ENCODE results near the gene RFPL2. TPM values are rescaled to one million over a fixed set of nuclear protein-coding genes. Genes with fewer than 3 reads are reported as not detected.

RFPL2 gene
- total RNA-seq, 2 experiments from 2014 or later, result 2.0 to 2.8 TPM

DNA sequence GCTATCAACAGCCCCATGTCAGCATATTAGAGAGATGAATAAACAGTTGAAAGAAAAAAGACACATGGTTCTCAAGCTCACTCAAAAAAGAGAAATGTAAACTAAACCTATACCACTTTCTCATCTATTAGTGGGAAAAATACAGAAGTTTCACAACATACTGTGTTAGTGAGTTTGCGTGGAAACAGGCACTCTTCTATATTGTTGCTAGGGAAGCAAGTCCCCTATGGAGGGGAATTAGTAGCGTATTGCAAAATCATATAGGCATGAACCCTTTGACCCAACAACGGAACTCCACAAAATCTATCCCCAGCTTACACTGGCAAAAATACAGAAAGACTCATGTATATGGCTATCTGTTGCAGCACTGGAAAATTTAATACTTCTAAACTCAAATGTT, 14.2 kb upstream of the RFPL2 start:
- Mint-ChIP-seq H3K27me3 (peaks cover 24% of the 10 kb centered on the region), H3K9me3 (no peaks in the 10 kb centered on the region), H3K27ac (no peak overlapping the region), H3K36me3 (ENCODE audit: low read depth) (no peaks in the 10 kb centered on the region), H3K4me1 (no peaks in the 10 kb centered on the region), H3K4me3 (no peak overlapping the region)
- DNase-seq, result no peak
- ChIA-PET POLR2A (no interaction called here), CTCF (no interaction called here)

GRCh38 chr22:32218470-32218869, 13.6 kb upstream of the RFPL2 start:
- peaks cover 24% of the 10 kb centered on the region for H3K27me3 Mint-ChIP-seq
- POLR2A ChIA-PET, result no interaction called here
- no peaks in the 10 kb centered on the region for H3K9me3 Mint-ChIP-seq
- no peaks in the 10 kb centered on the region for H3K4me1 Mint-ChIP-seq
- CTCF ChIA-PET, result no interaction called here
- no peak overlapping the region for H3K27ac Mint-ChIP-seq
- H3K4me3 Mint-ChIP-seq, result no peak overlapping the region
- no peak for DNase-seq
- H3K36me3 Mint-ChIP-seq (ENCODE audit: low read depth), result no peaks in the 10 kb centered on the region

DNA sequence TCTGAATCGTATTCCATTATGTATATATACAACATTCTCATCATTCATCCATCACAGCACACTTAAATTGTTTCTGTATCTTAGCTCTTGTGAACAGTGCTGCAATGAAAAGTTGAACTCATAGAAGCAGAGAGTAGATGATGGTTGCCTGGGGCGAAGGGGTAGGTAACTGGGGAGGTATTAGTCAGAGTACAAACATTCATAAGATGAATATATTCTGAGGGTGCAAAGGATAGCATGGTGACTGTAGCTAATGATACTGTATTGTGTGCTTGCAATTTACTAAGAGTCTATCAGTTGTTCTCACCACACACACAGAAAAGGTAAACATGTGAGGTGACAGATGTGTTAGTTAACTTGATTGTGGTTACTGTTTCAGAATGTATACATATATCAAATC, 12.6 kb upstream of the RFPL2 start:
- H3K4me1 Mint-ChIP-seq, result no peaks in the 10 kb centered on the region
- CTCF ChIA-PET, result interaction anchor here (0.6 kb wide), 1 partner anchor 148 kb away, joined by 4 read pairs; no protein-coding TSS in a partner anchor
- no peak overlapping the region for H3K27ac Mint-ChIP-seq
- no peaks in the 10 kb centered on the region for H3K9me3 Mint-ChIP-seq
- POLR2A ChIA-PET, result no interaction called here
- DNase-seq, result no peak
- H3K4me3 Mint-ChIP-seq, result no peak overlapping the region
- peaks cover 24% of the 10 kb centered on the region for H3K27me3 Mint-ChIP-seq
- no peaks in the 10 kb centered on the region for H3K36me3 Mint-ChIP-seq (ENCODE audit: low read depth)

DNA sequence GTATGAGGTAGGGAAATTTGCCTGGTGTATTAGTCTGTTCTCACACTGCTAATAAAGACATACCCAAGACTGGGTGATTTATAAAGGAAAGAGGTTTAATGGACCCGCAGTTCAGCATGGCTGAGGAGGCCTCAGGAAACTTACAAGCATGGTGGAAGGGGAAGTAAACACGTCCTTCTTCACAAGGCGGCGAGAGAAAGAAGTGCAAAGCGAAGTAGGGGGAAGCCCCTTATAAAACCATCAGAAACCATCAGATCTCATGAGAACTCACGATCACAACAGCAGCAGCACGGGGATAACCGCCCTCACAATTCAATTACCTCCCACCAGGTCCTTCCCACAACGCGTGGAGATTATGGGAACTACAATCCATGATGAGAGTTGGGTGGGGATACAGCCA, 12.0 kb upstream of the RFPL2 start:
- peaks cover 21% of the 10 kb centered on the region for H3K27me3 Mint-ChIP-seq
- H3K4me3 Mint-ChIP-seq, result no peak overlapping the region
- CTCF ChIA-PET, result no interaction called here
- DNase-seq, result no peak
- no peaks in the 10 kb centered on the region for H3K9me3 Mint-ChIP-seq
- no peak overlapping the region for H3K27ac Mint-ChIP-seq
- no peaks in the 10 kb centered on the region for H3K36me3 Mint-ChIP-seq (ENCODE audit: low read depth)
- POLR2A ChIA-PET, result no interaction called here
- H3K4me1 Mint-ChIP-seq, result no peaks in the 10 kb centered on the region

DNA sequence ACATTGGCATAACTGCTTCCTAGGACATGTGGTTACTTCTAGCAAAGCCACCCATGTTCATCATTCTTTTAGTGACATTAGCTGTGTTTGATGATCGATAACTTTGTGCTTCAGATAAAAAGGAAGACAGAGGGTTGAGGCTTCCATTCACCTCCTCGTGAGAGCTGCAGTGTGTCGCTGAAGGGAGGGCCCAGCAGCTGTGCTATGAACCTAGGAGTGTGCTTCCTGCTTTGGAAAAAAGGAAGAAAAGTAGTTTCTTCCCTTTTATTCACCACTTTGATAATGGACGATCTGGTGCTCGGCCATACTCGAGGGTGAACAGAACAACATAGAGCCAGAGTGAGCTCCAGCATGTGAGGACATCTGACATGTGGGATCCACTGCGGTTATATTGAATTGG, 6.1 kb upstream of the RFPL2 start:
- no peak overlapping the region for H3K4me3 Mint-ChIP-seq
- no peak for DNase-seq
- H3K9me3 Mint-ChIP-seq, result no peaks in the 10 kb centered on the region
- CTCF ChIA-PET, result interaction anchor here (1.2 to 2.0 kb wide), 3 partner anchors 14 to 234 kb away, joined by 3 to 6 read pairs (median 4); no protein-coding TSS in a partner anchor
- POLR2A ChIA-PET, result no interaction called here
- H3K36me3 Mint-ChIP-seq (ENCODE audit: low read depth), result no peaks in the 10 kb centered on the region
- peaks cover 17% of the 10 kb centered on the region for H3K4me1 Mint-ChIP-seq
- H3K27ac Mint-ChIP-seq, result no peak overlapping the region
- H3K27me3 Mint-ChIP-seq, result peaks cover 4% of the 10 kb centered on the region

GRCh38 chr22:32208681-32209080, 3.8 kb upstream of the RFPL2 start:
- Mint-ChIP-seq H3K4me3 (no peak overlapping the region), H3K27me3 (peaks cover 6% of the 10 kb centered on the region), H3K9me3 (no peaks in the 10 kb centered on the region), H3K36me3 (ENCODE audit: low read depth) (no peaks in the 10 kb centered on the region), H3K4me1 (peaks cover 37% of the 10 kb centered on the region), H3K27ac (no peak overlapping the region)
- ChIA-PET POLR2A (no interaction called here), CTCF (no interaction called here)
- DNase-seq, result no peak

DNA sequence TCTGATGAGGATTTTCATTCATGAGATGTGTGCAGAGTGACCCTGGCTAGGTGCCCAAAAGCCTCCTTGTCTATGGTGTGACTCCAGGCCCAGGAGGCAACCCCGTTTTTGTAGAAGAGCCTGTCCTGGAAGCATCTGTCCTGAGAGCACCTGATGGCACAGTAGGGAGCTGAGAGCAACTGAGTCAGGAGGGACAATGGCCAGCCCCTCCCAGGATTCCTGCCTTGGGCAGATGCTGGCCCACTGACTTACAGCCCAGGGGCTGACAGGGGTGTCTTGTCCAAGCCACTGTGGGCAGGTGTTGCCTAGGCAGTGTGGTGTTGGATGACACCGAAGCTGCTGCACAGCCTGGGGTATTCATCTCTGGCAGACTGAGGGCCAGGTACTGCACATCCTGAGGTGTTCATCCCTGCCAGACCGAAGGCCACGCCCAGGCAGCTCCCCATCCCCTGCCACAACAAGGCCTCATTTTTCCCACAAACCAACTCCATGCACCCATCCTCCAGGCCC, 3.2 kb upstream of the RFPL2 start:
- ChIA-PET POLR2A (no interaction called here), CTCF (interaction anchor here (1.1 kb wide), 1 partner anchor 13 kb away, joined by 4 read pairs; no protein-coding TSS in a partner anchor)
- H3K27me3 Mint-ChIP-seq, result peaks cover 12% of the 10 kb centered on the region

GRCh38 chr22:32206774-32207758, 2.2 kb upstream of the RFPL2 start:
- peaks cover 53% of the 10 kb centered on the region for H3K4me1 Mint-ChIP-seq
- no peak overlapping the region for H3K4me3 Mint-ChIP-seq
- H3K9me3 Mint-ChIP-seq, result no peaks in the 10 kb centered on the region
- POLR2A ChIA-PET, result no interaction called here
- DNase-seq, result peak; percentile 65
- no peaks in the 10 kb centered on the region for H3K36me3 Mint-ChIP-seq (ENCODE audit: low read depth)
- H3K27me3 Mint-ChIP-seq, result peaks cover 15% of the 10 kb centered on the region
- H3K27ac Mint-ChIP-seq, result peak overlapping the region; percentile 34
- CTCF ChIA-PET, result interaction anchor here (1.1 kb wide), 1 partner anchor 12 kb away, joined by 4 read pairs; no protein-coding TSS in a partner anchor

More for the DNA sequence above, 3.2 kb upstream of the RFPL2 start:
- H3K9me3 Mint-ChIP-seq, result no peaks in the 10 kb centered on the region
- DNase-seq, result no peak
- H3K4me1 Mint-ChIP-seq, result peaks cover 44% of the 10 kb centered on the region
- H3K4me3 Mint-ChIP-seq, result no peak overlapping the region
- H3K36me3 Mint-ChIP-seq (ENCODE audit: low read depth), result no peaks in the 10 kb centered on the region
- H3K27ac Mint-ChIP-seq, result no peak overlapping the region

DNA sequence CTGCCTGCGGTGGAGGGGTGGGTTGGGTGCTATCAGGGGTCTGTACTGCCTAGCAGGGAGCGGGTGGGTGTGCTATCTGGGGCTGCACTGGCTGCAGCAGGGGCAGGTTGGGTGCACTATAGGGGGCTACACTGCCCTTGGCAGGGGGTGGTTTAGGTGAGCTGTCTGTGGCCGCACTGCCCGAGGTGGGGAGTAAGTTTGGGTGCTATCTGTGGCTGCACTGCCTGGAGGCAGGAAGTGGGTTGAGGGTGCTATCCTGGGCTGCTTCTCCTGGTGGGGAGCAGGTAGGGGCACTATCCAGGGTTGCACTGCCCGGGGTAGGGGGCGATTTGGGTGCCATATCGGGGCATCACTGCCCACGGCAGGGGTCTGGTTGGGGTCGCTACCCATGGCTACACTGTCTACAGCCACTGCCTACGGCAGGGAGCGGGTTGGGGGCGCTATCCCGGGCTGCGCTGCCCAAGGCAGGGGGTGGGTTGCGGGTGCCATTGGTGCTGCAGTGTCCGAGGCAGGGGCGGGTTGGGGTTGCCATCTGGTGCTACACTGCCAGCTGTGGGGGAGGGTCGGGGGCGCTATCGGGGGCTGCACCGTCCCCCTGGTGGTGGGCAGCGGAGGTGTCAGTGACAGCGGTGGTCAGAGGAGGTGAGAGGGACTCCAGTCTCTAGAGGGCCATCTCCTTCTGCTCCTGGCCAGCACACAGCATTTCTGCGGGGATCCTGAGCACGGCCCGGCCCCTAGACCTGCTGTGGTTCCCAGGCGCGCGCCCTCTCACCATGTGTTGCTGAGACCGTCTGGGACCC, 1.3 kb upstream of the RFPL2 start:
- peak overlapping the region; percentile 10 for H3K4me3 Mint-ChIP-seq
- ChIA-PET POLR2A (no interaction called here), CTCF (no interaction called here)
- H3K27me3 Mint-ChIP-seq, result peaks cover 15% of the 10 kb centered on the region
- H3K4me1 Mint-ChIP-seq, result peaks cover 61% of the 10 kb centered on the region
- peak; percentile 37 for DNase-seq
- H3K9me3 Mint-ChIP-seq, result no peaks in the 10 kb centered on the region
- no peaks in the 10 kb centered on the region for H3K36me3 Mint-ChIP-seq (ENCODE audit: low read depth)
- peak overlapping the region; percentile 26 for H3K27ac Mint-ChIP-seq

- Mint-ChIP-seq H3K9me3 (no peaks in the 10 kb centered on the region), H3K36me3 (ENCODE audit: low read depth) (no peaks in the 10 kb centered on the region), H3K4me1 (peaks cover 75% of the 10 kb centered on the region), H3K27ac (peak overlapping the region; percentile 25), H3K27me3 (peaks cover 15% of the 10 kb centered on the region), H3K4me3 (peak overlapping the region; percentile 74)
- POLR2A ChIA-PET, result no interaction called here
- peak; percentile 43 for DNase-seq
- CTCF ChIA-PET, result interaction anchor here (0.7 kb wide), 1 partner anchor 62 kb away, joined by 3 read pairs; no protein-coding TSS in a partner anchor
Observed at GRCh38 chr22:32204040-32204855, 625 bp downstream of the RFPL2 start.

DNA sequence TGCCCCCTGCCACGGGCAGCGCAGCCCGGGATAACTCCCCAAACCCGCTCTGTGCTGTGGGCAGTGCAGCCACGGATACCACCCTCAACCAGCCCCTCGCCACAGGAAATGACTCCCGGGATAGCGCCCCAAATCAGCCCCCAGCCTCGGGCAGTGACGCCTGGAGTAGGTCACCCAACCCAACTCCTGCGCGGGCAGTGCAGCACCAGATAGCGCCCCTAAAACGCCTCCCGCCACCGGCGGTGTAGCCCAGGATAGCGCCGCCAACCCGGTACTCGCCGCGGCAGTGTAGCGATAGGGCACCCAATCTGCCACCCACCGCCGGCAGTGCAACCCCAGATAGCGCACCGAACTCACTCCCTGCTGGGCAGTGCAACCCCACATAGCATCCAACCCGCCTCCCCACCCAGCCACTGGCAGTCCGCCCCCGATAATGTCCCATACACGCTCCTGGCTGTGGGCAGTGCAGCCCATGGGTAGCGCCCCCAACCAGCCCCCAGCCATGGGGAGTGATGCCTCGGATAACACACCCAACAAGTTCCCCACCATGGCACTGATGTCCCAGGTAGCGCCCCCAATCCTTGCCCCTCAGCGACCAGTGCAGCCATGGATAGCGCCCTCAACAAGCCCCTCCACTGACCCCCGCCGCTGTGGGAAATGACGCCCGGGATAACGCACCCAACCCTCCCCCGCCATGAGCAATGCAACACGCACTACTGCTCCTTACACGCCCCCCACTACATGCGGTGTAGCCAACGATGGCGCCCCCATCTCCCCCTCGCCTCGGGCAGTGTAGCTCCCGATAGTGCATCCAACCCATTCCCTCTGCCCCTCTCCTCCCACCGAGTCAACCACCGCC, 1.5 kb downstream of the RFPL2 start:
- Mint-ChIP-seq H3K36me3 (ENCODE audit: low read depth) (no peaks in the 10 kb centered on the region), H3K27me3 (peaks cover 17% of the 10 kb centered on the region), H3K4me3 (peak overlapping the region; percentile 74), H3K9me3 (no peaks in the 10 kb centered on the region), H3K27ac (no peak overlapping the region), H3K4me1 (peaks cover 75% of the 10 kb centered on the region)
- POLR2A ChIA-PET, result no interaction called here
- DNase-seq, result peak; percentile 28
- CTCF ChIA-PET, result interaction anchor here (0.7 to 3.1 kb wide), 2 partner anchors 62 kb away, joined by 3 to 18 read pairs; no protein-coding TSS in a partner anchor
